Measurements from ENCODE around the gene SEC14L2. TPM values are rescaled to one million over a fixed set of nuclear protein-coding genes. Genes with fewer than 3 reads are reported as not detected.

Gene SEC14L2
- total and polyA plus RNA-seq, 2 of the 8 experiments (the other 6 are each of a cell fraction or from before 2014, with no cell fraction given): 2.8 to 3.2 TPM

DNA sequence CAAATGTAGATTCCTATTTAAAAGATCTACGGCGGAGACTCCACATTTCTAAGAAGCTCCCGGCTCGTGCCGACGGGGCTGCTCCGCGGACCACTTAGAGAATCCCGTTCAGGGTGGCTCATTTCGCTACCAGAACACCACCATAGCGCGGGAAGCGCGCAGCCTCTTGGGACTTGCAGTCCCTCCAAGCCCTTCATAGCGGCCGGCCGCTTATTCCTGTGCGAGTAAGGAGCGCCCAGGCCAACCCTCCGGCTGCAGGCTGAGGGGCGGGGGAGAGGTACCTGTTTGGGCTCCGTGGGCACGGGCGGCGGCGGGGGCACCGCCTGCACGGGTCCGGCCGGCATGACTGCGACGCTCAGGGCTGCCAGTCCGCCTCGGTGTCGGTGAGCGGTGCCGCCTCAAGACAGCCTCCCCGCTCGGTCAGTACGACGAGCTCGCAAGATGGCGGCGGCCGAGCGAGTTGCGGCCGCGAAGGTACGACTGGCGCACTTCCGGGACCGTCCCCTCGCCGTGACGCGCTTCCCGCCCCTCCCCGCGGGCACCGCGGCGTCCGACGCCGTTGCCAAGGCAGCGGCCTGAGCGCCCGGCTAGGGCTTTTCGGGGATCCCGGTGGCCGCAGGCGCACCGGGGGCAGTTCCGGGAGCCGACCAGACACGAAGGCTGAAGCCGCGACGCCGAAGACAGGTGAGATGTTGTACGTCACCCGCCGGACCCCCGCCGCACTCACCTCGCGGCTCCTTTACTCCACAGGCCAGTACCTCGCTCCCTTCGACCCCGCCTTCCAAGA is 40.2 kb upstream of the SEC14L2 start, which contains the start of the genes CCDC157 and SF3A1 (continued):
- TF ChIP-seq, protein P1, sequence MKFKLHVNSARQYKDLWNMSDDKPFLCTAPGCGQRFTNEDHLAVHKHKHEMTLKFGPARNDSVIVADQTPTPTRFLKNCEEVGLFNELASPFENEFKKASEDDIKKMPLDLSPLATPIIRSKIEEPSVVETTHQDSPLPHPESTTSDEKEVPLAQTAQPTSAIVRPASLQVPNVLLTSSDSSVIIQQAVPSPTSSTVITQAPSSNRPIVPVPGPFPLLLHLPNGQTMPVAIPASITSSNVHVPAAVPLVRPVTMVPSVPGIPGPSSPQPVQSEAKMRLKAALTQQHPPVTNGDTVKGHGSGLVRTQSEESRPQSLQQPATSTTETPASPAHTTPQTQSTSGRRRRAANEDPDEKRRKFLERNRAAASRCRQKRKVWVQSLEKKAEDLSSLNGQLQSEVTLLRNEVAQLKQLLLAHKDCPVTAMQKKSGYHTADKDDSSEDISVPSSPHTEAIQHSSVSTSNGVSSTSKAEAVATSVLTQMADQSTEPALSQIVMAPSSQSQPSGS (IDR thresholded peaks at IDR 0.05; ENCODE audit: low read length): no peak
- TF ChIP-seq SIN3A (conservative IDR thresholded peaks at IDR 0.05 in 1 of 2, IDR thresholded peaks at IDR 0.05 in 1 of 2; ENCODE audit: low read depth in 1 of 2, low read length in 2 of 2) (peak; percentile 93 to 99; a peak in 3 of 4 replicates), CHD2 (IDR thresholded peaks at IDR 0.05; ENCODE audit: low read length) (peak; percentile 79), EP300 (IDR thresholded peaks at IDR 0.05; ENCODE audit: borderline replicate concordance in 1 of 2, low read depth in 2 of 2, low read length in 2 of 2) (peak in 1 of 2 experiments; percentile 5; a peak in 1 of 3 replicates), TAF7 (optimal IDR thresholded peaks at IDR 0.05; ENCODE audit: borderline replicate concordance, low read depth, low read length) (peak; percentile 79), BACH1 (IDR thresholded peaks at IDR 0.05; ENCODE audit: low read length) (no peak), KDM5A (IDR thresholded peaks at IDR 0.05; ENCODE audit: low read length) (peak; percentile 51; the same call in 1 of the 2 replicates), SIRT6 (IDR thresholded peaks at IDR 0.05; ENCODE audit: low read length) (no peak), YY1 (IDR thresholded peaks at IDR 0.05; ENCODE audit: low read depth, low read length) (peak; percentile 97), HDAC2 (IDR thresholded peaks at IDR 0.05; ENCODE audit: borderline replicate concordance in 1 of 2, low read depth in 2 of 2, low read length in 2 of 2) (peak in 1 of 2 experiments; percentile 90; a peak in 2 of 4 replicates), POLR2A (IDR thresholded peaks at IDR 0.05; ENCODE audit: control extremely low read depth in 1 of 2, low read depth in 2 of 2, low read length in 2 of 2) (peak; percentile 87 to 98), PHF8 (conservative IDR thresholded peaks at IDR 0.05; ENCODE audit: low read depth, low read length) (peak; percentile 100), KDM1A (IDR thresholded peaks at IDR 0.05; ENCODE audit: borderline replicate concordance, low read length) (no peak), POLR2AphosphoS5 (IDR thresholded peaks at IDR 0.05; ENCODE audit: low read depth, low read length) (peak; percentile 98), SRF (IDR thresholded peaks at IDR 0.05; ENCODE audit: low read depth, low read length) (peak; percentile 58; the same call in 1 of the 2 replicates), SIX5 (IDR thresholded peaks at IDR 0.05; ENCODE audit: low read depth, low read length) (peak; percentile 21; the same call in 1 of the 2 replicates), EGR1 (IDR thresholded peaks at IDR 0.05; ENCODE audit: borderline replicate concordance, low read depth, low read length) (no peak), RAD21 (IDR thresholded peaks at IDR 0.05 in 1 of 2, conservative IDR thresholded peaks at IDR 0.05 in 1 of 2; ENCODE audit: low read depth in 2 of 2, low read length in 2 of 2) (no peak)
- TF ChIP-seq, protein P2, sequence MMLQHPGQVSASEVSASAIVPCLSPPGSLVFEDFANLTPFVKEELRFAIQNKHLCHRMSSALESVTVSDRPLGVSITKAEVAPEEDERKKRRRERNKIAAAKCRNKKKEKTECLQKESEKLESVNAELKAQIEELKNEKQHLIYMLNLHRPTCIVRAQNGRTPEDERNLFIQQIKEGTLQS (IDR thresholded peaks at IDR 0.05; ENCODE audit: insufficient read depth, low read depth, low read length): peak; percentile 68; the same call in 1 of the 2 replicates
